GM21528 (cell line): ENCODE measurements around the gene GRK6.

Experiments
- ATAC-seq: cut with Tn5 transposase; IDR thresholded peaks from one replicate; pipeline ENCODE4 v1.9.1; 2021; ENCODE audit warnings: mild to moderate bottlenecking, moderate library complexity; ENCODE audit not compliant: unreplicated experiment, low FRiP score

The GRK6 gene

GRCh38 chr5:177468329-177468684 lies 41.8 kb downstream of the GRK6 start:
- no peak for ATAC-seq

GRCh38 chr5:177468685-177469628 lies 42.5 kb downstream of the GRK6 start:
- no peak for ATAC-seq

GRCh38 chr5:177469750-177470525 lies 43.5 kb downstream of the GRK6 start:
- ATAC-seq = no peak

GRCh38 chr5:177470759-177471536 lies 44.5 kb downstream of the GRK6 start:
- ATAC-seq = no peak

DNA sequence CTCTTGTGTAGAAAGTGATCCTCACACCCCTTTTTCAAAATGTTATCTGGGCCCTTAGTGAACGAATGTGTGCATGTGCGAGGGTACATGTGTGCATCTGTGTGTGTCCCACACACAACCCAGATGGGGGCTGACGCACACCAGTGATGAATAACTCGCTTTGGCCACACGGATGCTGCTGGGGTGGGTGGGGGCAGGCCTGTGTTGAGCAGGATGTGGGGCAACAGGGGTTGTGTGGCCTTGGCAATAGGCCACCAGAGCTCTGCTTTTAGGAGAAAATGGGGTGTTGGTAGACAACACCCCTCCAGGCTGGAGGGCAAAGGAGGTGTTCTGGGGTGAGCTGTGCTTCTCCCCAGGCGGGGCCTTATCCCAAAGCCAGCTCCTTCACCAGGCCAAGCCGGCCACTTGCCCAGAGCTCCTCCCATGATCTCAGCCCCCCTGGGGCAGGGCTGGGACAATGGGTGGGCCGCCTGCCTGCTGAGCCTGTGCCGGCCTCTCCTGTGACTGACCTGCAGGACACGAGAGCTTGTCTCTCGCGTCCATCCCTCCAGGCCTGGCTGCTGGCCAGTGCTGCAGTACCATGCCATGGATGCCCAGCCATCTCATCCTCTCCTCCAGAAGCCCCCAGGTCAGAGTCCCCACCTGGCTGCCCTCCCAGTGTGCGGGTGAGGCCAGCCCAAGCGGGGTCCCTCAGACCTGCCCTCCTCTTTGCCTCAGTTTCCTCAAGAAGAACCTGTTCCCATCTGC lies 45.3 kb downstream of the GRK6 start:
- no peak for ATAC-seq

GRCh38 chr5:177472460-177473442 lies 46.3 kb downstream of the GRK6 start:
- ATAC-seq = no peak

DNA sequence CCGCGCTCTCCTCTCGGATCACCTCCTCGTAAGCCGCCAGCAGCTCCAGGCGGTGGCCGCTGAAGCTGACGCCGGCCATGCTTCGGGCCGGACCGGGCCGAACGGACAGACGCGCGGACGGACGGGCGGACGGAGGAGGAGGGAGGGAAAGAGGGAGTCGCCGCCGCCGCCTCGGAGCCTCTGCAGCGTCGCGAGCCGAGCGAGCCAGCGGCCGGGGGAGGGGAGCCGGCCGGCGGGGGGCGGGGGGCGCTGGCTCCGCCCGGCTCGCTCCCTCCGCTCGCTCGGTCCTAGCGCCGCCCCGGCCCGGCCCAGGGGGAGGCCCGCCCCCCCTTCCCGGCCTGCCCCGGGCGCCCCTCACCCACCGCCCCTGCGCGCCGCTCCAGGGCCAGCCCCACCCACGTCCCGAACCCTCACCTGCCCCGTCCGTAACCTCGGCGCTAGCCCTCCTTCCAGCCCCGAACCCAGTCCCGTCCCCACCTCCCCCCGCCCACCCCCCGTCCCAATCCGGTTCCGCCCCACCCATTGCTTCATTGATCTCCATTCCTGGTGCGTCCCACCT lies 47.0 kb downstream of the GRK6 start, which contains the start of gene DBN1:
Gene DBN1, minus strand, starts transcription at position 192 of the 559 bp plus-strand sequence. Its CDS starts 113 bp downstream, at position 79.
- ATAC-seq = no peak

DNA sequence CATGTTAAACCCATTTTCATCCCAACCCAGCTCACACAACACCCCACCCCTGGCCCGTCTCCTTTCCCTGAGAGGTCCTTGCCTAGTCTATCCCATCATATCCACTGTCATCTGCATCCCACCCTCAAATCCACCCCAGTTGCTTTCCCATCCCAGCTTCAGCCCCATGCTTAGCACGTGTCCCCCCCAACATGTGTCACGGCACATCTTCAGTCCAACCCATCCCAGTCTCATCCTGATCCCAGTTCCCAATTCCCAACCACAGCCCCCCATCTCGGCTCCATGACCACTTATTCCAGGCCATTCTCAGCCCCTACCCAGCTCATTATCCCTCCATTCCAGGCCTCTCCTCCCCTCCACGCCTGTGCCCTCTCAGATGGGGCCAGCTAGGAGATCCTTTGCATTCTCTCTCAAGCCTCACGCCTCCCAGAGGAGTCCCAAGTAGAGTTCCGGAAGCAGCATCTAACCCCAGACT lies 47.6 kb downstream of the GRK6 start:
- ATAC-seq = no peak

DNA sequence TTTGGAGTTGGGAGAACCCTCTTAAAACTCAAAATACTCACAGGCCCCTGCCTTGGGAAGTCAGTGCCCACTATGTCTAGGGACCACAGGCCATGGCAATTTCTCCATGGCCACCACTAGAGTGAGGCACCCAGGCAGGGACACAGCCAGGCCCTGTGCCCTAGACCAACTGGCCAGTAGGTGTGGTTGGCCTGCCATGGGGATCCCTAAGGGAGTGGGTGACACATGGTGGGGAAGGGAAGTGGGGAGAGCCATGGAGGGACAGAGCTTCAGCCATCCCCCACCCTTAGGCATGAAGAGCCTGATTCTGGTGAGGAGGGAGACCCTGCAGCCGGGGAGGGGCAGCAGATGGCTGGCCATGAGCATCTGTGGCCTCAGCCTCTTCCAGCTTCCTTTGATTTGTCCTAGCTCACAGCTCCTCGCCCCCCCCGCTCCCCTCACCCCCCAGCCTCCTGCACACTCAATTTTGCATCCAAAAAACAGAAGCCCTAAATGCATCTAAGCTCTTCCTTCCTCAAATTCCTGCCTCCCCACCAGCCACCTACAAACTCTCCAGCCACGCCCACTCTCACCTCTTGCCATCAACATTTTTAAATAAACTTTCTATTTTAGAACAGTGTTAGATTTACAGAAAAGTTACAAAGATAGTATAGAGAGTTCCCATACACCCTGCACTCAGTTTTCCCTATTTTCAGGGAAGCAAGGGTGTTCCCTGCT lies 48.5 kb downstream of the GRK6 start:
- no peak for ATAC-seq

GRCh38 chr5:177475563-177476427 lies 49.3 kb downstream of the GRK6 start:
- no peak for ATAC-seq

- ATAC-seq = no peak
Measured at GRCh38 chr5:177476531-177477233, 50.2 kb downstream of the GRK6 start.

DNA sequence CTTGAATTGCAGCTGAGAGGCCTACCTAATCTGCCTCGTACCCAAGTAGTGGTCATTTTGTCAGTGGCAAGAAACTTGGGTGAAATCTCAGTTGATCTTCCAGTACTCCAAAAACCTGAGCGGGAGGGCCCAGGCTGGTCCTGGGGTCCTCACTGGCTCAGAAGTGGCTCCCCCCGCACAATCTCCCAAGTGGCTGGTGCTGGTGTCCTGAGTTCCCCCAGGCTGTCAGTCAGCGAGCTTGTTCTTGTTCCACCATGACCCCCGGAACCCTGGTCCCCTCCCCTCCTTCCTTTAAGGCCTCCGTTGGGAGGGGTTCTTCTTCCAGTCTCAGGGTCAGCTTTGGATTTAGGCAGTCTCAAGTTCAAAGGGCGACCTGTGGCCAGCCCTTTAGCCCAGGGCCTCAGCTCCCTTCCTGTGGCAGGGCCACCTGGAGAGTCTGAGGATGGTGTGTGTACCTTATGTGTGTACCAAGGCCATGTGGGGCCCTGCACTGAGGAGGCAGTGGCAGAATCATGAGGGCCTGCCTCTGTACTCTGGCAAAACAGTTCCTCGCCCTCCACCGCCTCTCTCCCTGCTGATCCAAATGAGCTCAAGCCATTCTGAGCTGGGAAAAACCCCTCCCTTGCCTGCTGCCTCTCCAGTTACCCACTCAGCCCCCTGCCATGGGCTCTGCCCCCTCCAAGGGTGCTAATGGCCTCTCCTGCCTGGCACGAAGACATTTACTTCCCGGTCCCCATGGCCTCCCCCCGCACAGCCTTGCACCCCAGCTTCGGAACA lies 51.4 kb downstream of the GRK6 start:
- no peak for ATAC-seq

- ATAC-seq = no peak
Measured at GRCh38 chr5:177478711-177479646, 52.5 kb downstream of the GRK6 start.

- no peak for ATAC-seq
Measured at GRCh38 chr5:177479774-177480173, 53.3 kb downstream of the GRK6 start.
